Stimulated activated CD4-positive, alpha-beta T cell treated with anti-CD3 and anti-CD28 coated beads, Interleukin-12 subunit alpha, Interleukin-12 subunit beta, amount 100 ng/mL, for 24 hours (primary cell): ENCODE data around the gene OR14I1.

Source experiments
- DNase-seq, 2 experiments: peaks; one replicate each; pipeline ENCODE4 v3.0.0-alpha.2; 2020; ENCODE audit warnings: low read depth in 2 of 2

The OR14I1 gene

DNA sequence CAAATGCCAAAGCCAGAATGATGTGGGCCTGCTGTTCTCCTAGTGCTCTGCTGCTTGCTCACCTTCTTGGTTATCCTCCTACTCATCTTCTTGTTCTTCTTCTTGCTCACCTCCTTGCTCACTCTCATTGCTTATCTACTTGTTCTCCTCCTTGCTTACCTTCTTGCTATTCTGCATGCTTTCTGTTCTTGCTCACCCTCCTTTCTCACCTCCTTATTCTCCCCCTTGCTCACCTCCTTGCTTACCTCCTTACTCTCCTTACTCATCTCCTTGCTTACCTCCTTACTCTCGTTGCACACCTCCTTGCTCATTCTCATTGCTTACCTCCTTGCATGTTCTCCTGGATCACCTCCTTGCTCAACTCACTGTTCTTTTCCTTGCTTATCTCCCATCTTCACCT is at the start of gene OR14I1:
Gene OR14I1, minus strand, starts transcription at position 53 of the 400 bp plus-strand sequence.
- no peak for DNase-seq

DNA sequence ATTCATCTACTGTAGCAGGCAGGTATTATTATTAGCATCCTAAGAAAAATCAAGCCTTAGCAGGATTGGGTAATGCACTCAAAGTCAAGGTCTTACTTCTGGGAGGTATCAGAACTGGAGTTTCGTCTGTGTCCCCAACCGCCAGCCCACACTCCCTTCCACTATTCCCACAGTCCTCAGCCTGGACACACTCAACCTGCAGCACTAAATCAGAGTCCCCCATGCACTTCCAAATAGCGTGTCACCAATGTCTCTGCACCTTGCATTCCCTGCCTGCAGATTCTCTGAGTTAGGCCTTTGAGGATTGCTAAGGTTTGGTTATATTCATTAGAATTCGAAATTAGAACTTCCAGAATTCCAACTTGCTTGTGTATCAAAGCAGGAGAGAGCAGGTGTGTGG is 49.1 kb upstream of the OR14I1 start:
- no peak for DNase-seq

DNA sequence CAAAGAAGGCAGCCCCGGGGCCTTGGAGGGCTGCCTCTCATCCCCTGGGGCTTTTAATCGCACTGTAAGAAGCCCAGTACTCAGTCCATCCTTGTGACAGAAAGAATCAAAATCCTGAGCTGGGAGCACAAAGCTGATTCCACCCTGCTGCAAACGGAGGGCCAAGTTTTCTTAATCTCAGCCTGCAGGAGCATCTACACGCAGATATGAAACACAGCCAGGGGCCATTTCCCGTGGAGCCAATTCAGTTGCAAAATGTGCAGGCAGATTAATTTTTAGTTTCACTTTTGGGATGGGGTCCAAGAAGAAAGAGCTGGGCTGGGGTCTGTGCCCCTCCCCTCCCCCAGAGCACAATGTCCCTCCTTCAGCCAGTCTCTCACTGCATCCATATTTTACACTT is 48.6 kb upstream of the OR14I1 start:
- no peak for DNase-seq

DNA sequence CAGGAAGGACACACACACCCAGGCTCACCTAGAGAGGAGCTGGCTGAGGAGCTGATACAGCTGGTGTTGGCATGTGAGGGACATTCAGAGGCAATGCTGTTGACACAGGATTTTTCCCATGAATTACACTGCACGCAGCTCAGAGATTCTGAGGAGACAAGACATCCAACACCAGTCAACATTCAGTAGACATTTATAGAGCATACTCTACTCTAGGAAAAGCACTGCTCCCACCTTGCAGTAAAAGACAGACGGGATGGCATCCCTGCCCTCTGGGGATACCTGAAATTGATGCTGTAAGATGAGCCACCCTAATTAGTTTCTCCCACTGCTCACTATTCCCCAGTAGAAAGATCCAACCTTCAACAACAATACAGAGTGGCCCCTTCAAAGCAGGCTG is 47.9 kb upstream of the OR14I1 start:
- no peak for DNase-seq

DNA sequence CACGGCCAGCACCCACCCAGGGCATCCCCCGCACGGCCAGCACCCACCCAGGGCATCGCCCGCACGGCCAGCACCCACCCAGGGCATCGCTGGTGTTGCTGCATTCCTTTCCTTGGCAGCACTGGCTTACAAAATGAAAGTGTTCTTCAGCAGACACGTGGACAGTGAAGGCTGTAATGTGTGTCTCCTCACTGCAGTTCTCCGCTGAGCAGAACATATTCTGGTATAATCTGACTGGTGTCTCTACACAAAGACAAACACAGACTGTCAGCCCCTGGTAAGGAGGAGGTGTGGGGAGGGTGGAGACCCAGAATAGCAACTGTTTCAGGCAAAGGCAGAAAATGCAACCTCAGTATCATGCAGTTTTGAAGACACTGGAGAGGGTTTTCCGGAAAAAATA is 45.6 kb upstream of the OR14I1 start:
- DNase-seq = no peak

DNA sequence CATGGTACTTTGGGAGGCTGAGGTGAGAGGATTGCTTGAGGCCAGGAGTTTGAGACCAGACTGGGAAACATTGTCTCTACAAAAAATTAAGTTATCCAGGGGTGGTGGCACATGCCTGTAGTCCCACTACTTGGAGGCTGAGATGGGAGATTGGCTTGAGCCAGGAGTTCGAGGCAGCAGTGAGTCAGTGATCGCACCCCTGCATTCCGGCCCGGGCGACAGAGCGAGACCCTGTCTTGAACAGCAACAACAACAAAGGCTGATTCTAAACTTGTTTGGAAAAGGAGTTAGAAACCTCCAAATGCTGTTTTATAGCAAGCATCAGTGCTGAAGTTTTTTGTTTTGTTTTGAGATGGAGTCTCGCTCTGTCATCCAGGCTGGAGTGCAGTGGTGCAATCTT is 38.3 kb upstream of the OR14I1 start:
- no peak for DNase-seq

DNA sequence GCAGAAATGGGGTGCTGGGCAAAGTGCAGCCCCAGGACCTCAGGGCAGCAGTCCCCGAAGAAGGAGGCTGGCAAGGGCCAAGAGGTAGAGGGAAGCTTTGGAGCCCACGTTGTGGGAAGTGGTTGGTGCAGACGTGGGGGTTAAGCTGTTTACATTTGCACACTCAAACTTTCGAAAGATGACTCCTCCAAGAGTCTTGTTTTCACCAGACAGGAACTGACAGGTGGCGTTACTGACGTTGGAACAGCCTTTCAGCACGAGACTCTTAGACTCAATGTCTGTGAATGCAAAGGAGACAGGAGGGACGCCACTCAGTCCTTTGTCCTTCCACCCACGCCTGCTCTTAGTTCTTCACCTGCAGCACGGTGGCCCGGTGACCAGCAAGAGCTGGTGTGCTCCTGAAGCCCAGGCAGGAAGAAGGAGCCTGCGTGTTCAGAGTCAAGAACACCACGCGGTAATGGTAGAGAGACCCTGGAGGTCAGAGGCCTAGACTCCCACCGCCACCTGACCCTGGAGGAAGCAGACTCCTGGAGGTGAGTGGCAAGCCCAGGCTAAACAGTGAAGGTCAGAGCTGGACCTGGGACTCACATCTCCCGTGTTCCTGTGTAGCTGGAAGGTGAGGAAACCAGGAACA is 37.1 kb upstream of the OR14I1 start:
- DNase-seq = no peak

DNA sequence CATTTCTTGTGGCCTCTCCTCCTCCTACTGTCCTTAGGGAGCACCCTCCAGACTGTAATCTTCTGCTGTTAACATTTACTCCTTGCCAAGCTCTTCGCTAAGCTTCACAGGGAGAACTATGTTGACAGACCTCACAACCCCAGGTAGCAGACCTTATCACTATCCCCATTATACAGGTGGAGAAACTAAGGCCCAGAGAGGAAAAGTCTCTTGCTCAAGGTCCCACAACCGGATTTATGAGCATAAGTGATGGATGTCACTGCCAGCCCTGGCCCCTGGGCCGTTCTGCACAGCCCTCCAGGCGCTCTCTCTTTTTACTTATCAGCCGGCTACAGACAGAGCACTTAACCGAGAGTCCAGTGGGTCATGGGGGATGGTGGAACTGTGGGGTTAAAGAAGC is 34.9 kb upstream of the OR14I1 start:
- no peak for DNase-seq

DNA sequence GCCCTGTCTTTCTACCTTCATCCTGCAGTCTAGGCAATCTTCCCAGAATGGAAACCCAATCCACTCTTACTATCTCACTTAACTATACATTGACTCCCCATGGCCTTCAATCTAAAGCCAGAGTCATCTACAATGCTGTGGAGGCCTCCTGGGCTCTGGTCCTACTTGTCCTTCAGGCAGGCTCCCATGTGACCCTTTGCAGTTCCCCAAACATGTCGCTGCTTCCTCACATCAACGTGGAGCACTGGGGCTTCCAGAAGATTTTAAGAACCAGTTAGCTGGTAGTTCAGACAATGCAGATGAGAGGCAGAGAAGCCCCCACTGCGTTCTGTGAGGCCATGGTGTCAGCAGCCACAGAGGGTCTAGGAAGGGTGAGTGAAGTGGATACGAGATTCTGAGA is 34.4 kb upstream of the OR14I1 start:
- DNase-seq = no peak

DNA sequence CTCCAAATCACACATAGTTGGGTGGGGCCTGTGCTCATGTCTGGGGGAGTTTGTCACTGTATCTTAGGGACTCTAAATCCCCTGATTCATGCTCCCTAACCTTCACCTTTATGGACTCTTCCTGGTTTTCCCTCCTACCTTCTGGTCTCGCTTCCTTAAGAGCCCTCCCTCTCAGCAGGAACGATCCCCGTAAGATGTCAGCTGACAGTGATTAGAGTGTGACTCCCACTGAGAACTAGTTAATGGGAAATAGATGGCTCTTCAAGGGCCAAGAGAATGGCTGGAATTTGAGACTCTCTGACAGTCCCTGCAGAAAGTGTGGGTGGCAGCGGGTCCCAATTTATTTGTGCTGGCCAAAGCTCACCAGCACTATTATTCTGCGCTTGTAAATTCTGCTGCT is 31.0 kb upstream of the OR14I1 start:
- no peak for DNase-seq

DNA sequence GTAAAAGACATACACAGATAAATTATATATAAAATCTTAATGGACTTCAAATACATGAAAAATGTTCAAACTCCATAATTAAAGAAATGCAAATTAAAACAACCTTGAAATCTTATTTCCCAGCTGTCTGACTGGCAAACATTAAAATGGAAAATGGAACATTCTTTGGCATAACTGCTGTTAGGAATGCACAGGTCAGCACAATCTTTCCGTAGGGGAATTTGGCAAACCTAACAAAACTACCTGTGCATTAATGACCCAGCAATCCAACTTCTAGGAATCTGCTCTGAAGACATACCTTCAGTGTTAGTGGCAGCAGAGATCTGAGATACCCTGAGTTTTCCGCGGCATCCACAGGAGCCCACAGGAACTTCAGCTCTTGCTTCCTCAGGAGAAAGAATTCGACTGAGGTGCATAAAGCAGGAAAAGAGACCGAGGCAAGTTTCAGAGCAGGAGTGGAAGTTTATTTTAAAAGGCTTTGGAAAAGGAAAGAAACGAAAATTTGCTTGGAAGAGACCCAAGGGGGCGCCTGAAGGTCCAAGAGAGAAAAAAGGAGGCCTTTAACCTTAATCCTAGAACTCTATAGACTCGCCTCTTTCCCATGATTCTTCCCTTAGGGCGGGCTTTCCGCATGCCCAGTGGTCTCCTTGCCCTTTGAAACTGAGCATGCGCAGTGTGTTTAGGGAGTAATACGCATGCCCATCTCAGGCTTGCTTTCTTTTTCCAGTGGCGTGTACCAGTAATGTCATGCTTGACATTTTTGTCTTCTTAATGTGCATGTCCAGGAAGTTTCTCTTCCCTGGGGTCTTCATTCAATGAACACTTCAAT is 28.2 kb upstream of the OR14I1 start:
- no peak for DNase-seq

DNA sequence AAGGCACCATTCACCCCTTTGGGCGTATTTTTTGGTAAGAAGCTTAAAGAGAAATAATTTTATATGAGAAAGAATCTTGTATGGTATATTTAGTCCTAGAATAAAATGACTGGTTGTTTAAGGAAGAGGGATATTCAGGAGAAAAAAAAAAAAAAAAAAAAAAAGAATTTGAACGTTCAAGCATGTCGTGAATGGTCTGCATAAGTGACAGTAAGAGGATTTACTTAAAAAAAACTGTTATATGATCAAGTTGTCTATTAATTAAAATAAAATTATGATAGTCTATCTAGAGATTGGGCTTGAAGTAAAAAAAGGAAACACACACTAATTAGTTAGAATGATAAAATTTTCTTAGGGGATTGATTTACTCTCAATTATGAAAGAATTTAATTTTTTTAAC is 11.7 kb upstream of the OR14I1 start:
- no peak for DNase-seq

DNA sequence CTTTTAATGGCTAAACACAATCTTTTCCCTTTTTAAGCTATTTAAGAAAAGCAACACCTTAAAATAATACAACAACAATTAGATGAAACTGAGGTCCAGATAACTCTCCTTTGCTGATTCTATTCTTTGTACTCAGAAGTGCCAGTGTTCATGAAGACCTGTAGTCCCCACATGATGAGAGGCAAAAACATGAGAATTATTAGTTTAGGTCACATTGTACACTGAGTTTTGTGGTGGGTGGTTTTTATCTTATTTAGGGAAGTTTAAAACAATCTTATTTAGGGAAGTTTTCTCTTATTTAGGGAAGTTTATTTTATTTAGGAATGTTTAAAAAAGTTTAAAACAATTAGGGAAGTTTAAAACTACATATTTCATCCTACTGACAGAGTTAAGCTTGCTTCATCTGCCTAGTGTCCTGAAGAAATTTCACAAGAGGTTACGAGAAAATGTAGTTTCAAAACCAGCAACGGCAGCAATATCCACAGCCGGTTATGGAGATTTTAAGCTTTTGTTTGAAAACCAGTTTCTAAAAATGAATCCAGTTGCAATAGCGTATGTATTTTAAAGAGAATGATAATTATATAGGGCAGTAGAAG is 7.8 kb upstream of the OR14I1 start:
- no peak for DNase-seq

DNA sequence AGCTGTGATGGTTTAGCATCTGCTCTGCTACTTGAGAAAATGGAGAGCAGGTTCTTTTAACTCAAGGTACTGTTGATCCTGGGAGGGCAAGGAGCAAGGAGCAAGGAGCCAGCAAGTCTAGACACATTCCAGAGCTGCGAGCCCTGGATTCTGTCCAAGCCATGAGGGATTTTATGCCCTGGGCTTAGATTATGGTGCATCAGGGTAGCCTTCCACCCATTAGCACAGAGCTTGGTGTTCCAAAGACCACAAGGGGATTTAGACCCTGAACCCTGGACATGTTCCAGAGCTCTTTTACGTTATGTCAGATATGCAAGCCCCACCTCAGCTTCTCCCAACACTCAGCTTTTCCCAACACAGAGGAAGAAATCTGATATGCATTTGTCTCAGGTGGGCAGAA is 2.0 kb upstream of the OR14I1 start:
- no peak for DNase-seq

DNA sequence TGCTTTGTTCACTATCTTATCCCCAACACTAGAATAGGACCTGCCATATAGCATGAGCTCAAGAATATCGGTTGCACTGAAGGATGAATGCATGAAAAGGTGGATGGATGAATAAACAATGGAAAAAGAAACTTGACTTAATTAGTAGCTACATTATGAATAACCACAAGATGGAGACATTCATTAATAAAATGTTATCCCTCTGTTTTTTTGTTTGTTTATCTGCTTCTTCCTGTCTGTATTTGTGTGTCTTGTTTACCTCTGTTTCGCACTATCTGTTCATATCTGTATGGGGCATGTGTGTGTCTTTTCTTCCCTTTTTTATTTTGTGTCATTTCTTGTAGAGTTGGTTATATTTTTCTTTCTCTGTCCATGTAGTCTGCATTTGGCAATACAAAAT is 1.1 kb upstream of the OR14I1 start:
- DNase-seq = no peak

DNA sequence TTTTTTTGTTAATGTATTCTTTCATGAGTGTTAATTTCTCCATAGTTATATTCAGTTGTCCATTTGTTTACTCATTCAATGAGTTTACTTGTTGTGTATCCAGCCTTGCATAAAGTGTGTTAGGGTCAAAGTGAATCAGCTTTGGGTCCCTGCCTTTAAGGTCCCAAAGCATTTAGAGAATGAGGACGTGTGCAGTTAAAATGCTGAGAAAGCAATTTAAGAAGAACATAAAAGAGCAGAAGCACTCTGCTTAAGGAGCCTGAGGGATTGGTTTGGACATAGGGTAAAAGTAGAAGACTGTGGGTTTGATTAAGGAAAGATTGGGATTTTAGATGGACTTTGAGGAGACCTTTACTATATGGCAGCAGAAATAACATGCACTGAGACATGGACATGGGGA is 3.5 kb downstream of the OR14I1 start:
- DNase-seq = no peak

DNA sequence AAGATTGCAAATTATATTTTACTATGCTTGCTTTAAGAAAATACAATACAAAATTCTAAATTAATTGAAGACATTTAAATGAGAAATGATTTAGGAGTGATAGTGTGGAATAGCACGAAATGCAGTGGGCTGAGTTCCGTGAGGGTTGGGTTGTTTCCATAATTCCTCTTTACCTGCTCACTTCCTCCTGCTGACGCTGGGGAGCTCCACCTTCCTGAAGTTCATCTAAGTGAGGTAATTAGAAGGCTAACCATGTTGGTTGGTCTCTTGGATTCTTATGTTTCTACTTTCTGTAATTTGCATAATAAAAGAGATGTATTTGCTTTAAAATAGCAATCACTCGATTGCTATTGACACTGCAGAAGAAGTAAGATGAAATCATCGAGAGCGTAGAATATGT is 4.7 kb downstream of the OR14I1 start:
- DNase-seq = no peak

DNA sequence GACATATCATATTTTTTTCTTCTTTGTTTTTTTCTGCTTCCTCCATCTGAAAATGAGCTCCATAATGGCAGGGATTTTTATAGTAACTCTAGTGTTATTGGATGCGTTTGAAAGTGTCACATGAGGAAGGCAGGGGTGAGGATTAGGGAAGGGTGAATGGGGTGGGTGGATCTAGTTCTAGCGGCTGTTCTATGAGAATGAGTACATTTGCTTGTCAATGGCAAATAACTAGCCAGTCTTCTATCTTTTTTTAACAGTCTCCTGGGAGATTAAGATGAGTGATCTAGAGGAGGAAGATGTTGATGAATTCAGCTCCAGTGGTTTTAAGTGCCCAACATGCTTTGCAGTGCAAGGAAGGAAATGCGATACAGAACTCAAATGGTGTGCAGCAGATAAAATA is 5.8 kb downstream of the OR14I1 start:
- no peak for DNase-seq

DNA sequence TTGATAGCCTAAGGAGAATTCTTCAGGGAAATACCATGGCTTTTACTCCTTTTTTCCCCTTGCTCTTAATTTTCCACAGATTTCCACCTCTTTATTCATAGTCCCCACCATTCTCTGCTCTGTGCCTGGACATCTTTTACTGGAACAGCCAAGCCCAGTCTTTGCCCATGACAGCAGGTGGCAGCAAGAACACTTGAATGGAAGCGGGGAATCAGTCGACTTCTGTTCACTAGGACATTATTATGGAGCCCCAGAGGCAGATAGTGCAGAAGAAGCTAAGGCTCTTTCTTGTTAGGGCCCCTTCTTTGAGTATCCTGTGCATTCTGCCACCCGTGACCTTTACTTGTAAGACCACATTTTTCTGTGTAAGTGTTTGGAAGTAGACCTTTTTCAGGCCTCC is 6.3 kb downstream of the OR14I1 start:
- no peak for DNase-seq

DNA sequence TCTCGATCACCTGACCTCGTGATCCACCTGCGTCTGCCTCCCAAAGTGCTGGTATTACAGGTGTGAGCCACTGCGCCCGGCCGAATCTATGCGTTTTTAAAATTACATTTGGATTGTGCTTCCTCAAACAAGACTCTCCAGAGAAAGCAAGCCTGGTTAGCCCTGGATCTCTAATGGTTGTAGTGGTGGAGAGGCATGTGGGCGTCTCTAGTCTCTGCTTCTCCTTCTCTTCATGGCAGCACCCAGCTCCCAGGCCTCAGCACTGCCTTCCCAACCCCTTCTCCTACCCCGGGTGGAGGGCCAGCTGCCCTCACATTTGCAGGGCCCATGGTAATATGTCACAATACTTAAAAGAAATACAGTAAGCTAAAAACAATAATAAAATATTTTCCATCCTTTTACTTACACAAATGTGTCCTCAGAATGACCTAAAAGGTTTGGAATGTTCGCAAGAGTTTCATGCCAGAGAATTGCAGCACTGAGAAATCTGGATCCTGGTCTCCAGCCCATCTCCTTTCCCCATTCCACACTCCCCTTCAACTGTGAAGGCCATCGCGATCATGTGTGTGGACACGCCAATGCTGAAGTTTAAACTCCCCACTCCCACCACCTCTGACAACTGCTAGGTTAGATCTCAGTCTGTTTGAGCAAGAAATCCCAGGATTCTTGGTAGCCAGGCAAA is 7.0 kb downstream of the OR14I1 start:
- no peak for DNase-seq

DNA sequence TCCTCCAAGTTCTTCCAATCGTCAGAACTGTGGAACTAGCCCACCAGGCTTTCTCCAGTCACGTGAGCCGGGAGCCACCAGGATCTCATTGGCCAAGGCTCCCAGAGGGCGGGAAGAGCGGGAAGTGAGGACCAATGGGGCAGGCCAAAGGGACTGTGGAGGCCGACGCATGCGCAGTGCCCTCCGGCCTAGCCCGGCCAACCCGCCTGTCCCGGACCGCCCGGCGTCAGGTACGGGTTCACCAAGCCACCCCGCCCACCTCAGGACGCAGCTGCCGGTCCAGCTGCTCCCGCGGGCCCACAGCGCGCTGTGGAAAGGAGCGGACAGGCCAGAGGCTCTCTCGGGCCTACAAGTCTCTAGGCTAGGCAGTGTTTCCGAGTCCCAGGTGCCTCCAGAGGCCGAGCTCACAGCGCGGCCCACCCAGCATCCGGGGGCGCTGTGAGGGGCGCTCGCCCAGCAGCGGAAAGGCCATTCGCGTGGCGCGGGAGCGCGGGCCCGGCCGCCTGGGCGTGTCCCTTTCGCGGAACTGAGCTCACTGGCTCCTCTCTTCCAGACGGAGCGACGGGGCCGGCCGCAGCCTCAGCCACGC is 10.9 kb downstream of the OR14I1 start:
- DNase-seq = no peak
